Thyroid gland (tissue), 4 donors: ENCODE measurements around the gene PHACTR4. TPM values are rescaled to one million over a fixed set of nuclear protein-coding genes. Genes with fewer than 3 reads are reported as not detected.

Experiments
- DNase-seq, 2 donors: peaks; one replicate each; pipeline ENCODE4 v3.0.0-alpha.2; 2019
- H3K27ac ChIP-seq, 3 donors: fragments of 200-600 bp; sonication (generic); 1 replicate in 2 of 3; 2 replicates in 1 of 3; pipeline ENCODE4 v1.5.1; 2016 to 2019; ENCODE audit warnings: mild to moderate bottlenecking in 1 of 3, moderate library complexity in 1 of 3
- H3K27me3 ChIP-seq: fragments of 200-600 bp; sonication (generic); one replicate; pipeline ENCODE4 v1.5.1; 2019
- H3K36me3 ChIP-seq, 2 donors: fragments of 200-600 bp; sonication (generic); one replicate each; pipeline ENCODE4 v1.5.1; 2016 to 2019
- H3K4me1 ChIP-seq, 2 donors: fragments of 200-600 bp; sonication (generic); one replicate each; pipeline ENCODE4 v1.5.1; 2017 to 2019
- H3K4me3 ChIP-seq, 3 donors: fragments of 200-600 bp; sonication (generic); replicated peaks in 1 of 3; 1 replicate in 2 of 3; 2 replicates in 1 of 3; pipeline ENCODE4 v1.5.1; 2016; ENCODE audit warnings: mild to moderate bottlenecking in 1 of 3
- H3K9me3 ChIP-seq: fragments of 200-600 bp; sonication (generic); one replicate; pipeline ENCODE4 v1.5.1; 2017
- POLR2A ChIP-seq, 2 donors: fragments of 450-650 bp; IDR thresholded peaks; one replicate each; pipeline ENCODE4 v1.6.1; 2017; ENCODE audit warnings: antibody characterized with exemption in 2 of 2, mild to moderate bottlenecking in 2 of 2, moderate library complexity in 1 of 2
- WGBS, 2 donors: methylation state at CpG; one replicate each; pipeline ENCODE4 v1.1.5; 2017; 5-methylcytosine and 5-hydroxymethylcytosine counted together
- intact Hi-C: fragments of 100-400 bp; cut with DNase I; formaldehyde crosslinking; loops from one replicate; pipeline ENCODE4 v1.15.1; 2023
- total RNA-seq, 4 donors: library from RNA; depleted of rRNA; stranded (reverse); fragments of >200 nt; gene quantifications; one replicate each; pipeline ENCODE4 v1.2.3, GENCODE V29; 2016
- TF ChIP-seq, protein P1 (sequence below), 6 experiments: fragments of 200-600 bp in 3 of 6; fragments of 450-650 bp in 3 of 6; sonication (generic) in 3 of 6; IDR thresholded peaks; one replicate each; pipeline ENCODE4 v1.5.1; 2016 to 2019; ENCODE audit warnings: antibody characterized with exemption in 6 of 6, mild to moderate bottlenecking in 2 of 6, inconsistent platforms in 1 of 6, moderate library complexity in 1 of 6

PHACTR4 gene
- total RNA-seq, 4 donors from 2014 or later: 25.9 to 31.2 (median 27.8) TPM

DNA sequence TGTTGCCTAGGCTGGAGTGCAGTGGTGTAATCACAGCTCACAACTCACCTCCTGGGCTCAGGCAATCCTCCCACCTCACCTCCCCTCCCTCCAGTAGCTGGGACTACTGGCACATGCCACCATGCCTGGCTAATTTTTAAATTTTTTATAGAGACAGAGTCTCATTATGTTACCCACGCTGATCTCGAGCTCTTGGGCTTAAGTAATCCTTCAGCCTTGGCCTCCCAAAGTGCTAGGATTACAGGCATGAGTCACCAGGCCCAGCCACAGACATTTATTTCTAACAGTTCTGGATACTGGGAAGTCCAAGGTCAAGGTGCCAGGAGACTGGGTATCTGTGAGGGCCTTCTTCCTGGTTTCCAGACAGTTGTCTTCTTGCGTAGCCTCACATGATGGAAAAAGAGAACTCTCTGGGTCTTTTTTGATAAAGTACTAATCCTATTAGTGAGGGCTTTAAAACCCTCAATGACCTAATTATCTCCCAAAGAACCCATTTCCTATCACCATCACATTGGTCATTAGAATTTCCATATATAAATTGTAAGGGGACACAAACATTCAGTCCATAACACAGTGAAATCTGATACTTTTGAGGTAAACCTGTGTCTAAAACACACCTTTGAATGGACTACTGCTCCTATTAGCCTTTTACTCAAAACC, 67.9 kb downstream of the PHACTR4 start:
- TF ChIP-seq, protein P1, sequence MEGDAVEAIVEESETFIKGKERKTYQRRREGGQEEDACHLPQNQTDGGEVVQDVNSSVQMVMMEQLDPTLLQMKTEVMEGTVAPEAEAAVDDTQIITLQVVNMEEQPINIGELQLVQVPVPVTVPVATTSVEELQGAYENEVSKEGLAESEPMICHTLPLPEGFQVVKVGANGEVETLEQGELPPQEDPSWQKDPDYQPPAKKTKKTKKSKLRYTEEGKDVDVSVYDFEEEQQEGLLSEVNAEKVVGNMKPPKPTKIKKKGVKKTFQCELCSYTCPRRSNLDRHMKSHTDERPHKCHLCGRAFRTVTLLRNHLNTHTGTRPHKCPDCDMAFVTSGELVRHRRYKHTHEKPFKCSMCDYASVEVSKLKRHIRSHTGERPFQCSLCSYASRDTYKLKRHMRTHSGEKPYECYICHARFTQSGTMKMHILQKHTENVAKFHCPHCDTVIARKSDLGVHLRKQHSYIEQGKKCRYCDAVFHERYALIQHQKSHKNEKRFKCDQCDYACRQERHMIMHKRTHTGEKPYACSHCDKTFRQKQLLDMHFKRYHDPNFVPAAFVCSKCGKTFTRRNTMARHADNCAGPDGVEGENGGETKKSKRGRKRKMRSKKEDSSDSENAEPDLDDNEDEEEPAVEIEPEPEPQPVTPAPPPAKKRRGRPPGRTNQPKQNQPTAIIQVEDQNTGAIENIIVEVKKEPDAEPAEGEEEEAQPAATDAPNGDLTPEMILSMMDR (IDR thresholded peaks at IDR 0.05): no peak
- TF ChIP-seq POLR2A (IDR thresholded peaks at IDR 0.05): no peak
- intact Hi-C loops: no loop called here
- Histone ChIP-seq H3K9me3 (no peaks in the 10 kb centered on the region), H3K27ac (peak overlapping the region; percentile 76 to 96 (median 81)), H3K4me1 (peaks cover 11 to 12% of the 10 kb centered on the region in 2 donors), H3K36me3 (no peaks in the 10 kb centered on the region), H3K27me3 (no peaks in the 10 kb centered on the region), H3K4me3 (no peak overlapping the region)
- DNase-seq: peak; percentile 12 to 33
- 66% methylated on average over 3 of the region's 3 CpGs for WGBS, 2 donors

DNA sequence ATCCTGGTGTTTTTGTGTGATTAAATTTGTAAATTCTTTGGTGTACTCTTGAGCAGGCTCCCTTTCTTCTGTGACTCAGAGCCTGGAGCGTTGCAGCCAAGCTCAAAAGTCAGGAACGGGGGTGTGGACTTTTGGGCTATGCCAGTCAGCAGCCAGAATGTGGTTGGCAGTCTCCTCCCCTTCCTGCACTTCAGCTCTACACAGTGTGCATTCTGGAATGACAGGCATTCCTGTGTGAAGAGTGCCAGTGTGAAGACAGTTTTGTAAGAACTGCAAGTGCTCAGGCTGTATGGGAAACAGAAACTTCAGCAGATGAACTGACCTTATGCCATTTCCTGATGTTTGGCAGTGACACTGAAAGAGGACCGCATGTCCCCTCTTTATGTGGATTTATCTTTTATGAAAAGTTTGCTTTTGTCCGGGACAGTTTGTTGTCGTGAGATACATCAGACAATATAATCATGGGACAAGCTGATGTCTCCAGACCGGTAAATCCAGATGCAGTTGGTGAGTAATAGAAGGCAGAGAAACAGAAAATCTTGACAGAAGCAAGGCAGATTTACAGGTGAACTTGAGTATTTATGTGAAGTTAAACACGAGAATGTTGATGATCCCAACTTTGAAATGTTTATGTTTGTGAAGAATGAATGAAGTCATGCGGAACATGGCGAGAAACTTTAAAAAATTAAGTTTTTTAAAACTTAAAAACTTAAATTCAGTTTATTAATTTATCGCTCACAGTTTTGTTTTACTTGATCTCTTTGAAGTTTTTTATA, 68.6 kb downstream of the PHACTR4 start:
- Histone ChIP-seq H3K4me1 (peaks cover 11 to 12% of the 10 kb centered on the region in 2 donors), H3K36me3 (no peaks in the 10 kb centered on the region), H3K27ac (peak overlapping the region; percentile 76 to 96 (median 81)), H3K9me3 (no peaks in the 10 kb centered on the region), H3K27me3 (no peaks in the 10 kb centered on the region), H3K4me3 (peak overlapping the region in 1 of 3 donors; percentile 41)
- peak in 1 of 2 donors; percentile 97 for TF ChIP-seq POLR2A (IDR thresholded peaks at IDR 0.05)
- TF ChIP-seq, protein P1 (IDR thresholded peaks at IDR 0.05): no peak
- DNase-seq: peak; percentile 94 to 95
- intact Hi-C loops: no loop called here
- WGBS, 2 donors: 24 to 27% methylated on average over 10 of the region's 10 CpGs

DNA sequence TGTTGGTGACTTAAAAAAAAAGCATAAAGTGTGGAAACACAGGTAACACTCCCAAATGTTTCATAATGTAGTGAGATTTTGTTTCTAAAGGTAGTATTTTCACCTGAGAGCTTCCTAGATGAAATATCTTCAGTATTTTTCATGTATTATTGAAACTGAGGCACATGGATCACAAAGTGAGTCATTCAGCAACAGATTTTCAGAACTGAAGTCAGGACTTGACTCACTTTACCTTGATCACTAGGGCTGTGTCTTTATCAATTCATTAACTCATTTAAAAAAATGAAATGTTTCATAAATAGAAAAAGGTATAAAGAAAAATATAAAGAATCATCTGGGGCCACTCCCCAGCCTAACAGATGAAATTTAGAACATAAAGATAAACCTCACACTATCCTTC, 69.8 kb downstream of the PHACTR4 start:
- Histone ChIP-seq H3K4me3 (no peak overlapping the region), H3K36me3 (no peaks in the 10 kb centered on the region), H3K27me3 (no peaks in the 10 kb centered on the region), H3K9me3 (no peaks in the 10 kb centered on the region), H3K4me1 (peaks cover 11 to 12% of the 10 kb centered on the region in 2 donors), H3K27ac (no peak overlapping the region)
- TF ChIP-seq, protein P1 (IDR thresholded peaks at IDR 0.05): no peak
- TF ChIP-seq POLR2A (IDR thresholded peaks at IDR 0.05): no peak
- no peak for DNase-seq
- intact Hi-C loops: no loop called here

DNA sequence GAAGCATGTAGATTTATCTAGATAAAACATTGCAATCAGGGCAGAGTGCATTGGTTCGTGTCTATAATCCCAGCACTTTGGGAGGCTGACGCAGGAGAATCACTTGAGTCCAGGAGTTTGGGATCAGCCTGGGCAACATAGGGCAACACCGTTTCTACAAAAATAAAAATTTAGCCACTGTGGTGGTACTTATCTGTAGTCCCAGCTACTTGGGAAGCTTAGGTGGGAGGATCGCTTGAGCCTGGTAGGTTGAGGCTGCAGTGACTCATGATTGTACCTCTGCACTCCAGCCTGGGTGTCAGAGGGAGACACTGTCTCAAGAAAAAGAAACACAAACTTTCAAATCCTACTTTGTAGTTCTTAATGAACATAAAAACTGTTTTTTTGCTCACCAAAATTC, 72.1 kb downstream of the PHACTR4 start:
- TF ChIP-seq, protein P1 (IDR thresholded peaks at IDR 0.05): no peak
- no peak for TF ChIP-seq POLR2A (IDR thresholded peaks at IDR 0.05)
- peaks cover 11% of the 10 kb centered on the region in 2 donors for H3K4me1 ChIP-seq
- no peak for DNase-seq
- H3K27me3 ChIP-seq: no peaks in the 10 kb centered on the region
- no peaks in the 10 kb centered on the region for H3K36me3 ChIP-seq
- no peak overlapping the region for H3K27ac ChIP-seq
- H3K9me3 ChIP-seq: no peaks in the 10 kb centered on the region
- 94 to 97% methylated on average over 4 of the region's 4 CpGs for WGBS, 2 donors
- H3K4me3 ChIP-seq: no peak overlapping the region
- intact Hi-C loops: no loop called here

DNA sequence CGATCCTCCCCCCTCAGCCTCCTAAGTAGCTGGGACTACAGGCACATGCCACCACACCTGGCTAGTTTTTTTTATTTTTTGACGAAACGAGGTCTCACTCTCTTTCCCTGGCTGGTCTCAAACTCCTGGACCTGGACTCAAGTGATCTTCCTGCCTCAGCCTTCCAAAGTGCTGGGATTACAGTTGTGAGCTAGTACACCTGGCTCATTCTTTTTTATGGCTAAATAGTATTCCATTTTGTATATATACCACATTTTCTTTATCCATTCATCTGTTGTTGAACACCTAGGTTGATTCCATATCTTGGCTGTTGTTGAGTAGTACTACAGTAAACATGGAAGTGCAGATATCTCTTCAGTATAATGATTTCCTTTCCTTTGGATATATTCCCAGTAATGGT, 74.0 kb downstream of the PHACTR4 start:
- intact Hi-C loops: no loop called here
- no peak for TF ChIP-seq POLR2A (IDR thresholded peaks at IDR 0.05)
- TF ChIP-seq, protein P1 (IDR thresholded peaks at IDR 0.05): no peak
- no peak overlapping the region for H3K27ac ChIP-seq
- 65 to 99% methylated on average over 3 of the region's 3 CpGs for WGBS, 2 donors
- no peaks in the 10 kb centered on the region for H3K27me3 ChIP-seq
- peaks cover 6 to 11% of the 10 kb centered on the region in 2 donors for H3K4me1 ChIP-seq
- H3K9me3 ChIP-seq: no peaks in the 10 kb centered on the region
- DNase-seq: no peak
- H3K4me3 ChIP-seq: no peak overlapping the region
- no peaks in the 10 kb centered on the region for H3K36me3 ChIP-seq
